ENCODE data around the gene AGGF1. TPM values are rescaled to one million over a fixed set of nuclear protein-coding genes. Genes with fewer than 3 reads are reported as not detected.

Gene AGGF1, protein sequence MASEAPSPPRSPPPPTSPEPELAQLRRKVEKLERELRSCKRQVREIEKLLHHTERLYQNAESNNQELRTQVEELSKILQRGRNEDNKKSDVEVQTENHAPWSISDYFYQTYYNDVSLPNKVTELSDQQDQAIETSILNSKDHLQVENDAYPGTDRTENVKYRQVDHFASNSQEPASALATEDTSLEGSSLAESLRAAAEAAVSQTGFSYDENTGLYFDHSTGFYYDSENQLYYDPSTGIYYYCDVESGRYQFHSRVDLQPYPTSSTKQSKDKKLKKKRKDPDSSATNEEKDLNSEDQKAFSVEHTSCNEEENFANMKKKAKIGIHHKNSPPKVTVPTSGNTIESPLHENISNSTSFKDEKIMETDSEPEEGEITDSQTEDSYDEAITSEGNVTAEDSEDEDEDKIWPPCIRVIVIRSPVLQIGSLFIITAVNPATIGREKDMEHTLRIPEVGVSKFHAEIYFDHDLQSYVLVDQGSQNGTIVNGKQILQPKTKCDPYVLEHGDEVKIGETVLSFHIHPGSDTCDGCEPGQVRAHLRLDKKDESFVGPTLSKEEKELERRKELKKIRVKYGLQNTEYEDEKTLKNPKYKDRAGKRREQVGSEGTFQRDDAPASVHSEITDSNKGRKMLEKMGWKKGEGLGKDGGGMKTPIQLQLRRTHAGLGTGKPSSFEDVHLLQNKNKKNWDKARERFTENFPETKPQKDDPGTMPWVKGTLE
- total RNA-seq (2022; extraction: Qiagen RNA extraction; ENCODE audit: low read depth), result 8.5 to 15.9 TPM (median 14.5 TPM) in 5 replicates

DNA sequence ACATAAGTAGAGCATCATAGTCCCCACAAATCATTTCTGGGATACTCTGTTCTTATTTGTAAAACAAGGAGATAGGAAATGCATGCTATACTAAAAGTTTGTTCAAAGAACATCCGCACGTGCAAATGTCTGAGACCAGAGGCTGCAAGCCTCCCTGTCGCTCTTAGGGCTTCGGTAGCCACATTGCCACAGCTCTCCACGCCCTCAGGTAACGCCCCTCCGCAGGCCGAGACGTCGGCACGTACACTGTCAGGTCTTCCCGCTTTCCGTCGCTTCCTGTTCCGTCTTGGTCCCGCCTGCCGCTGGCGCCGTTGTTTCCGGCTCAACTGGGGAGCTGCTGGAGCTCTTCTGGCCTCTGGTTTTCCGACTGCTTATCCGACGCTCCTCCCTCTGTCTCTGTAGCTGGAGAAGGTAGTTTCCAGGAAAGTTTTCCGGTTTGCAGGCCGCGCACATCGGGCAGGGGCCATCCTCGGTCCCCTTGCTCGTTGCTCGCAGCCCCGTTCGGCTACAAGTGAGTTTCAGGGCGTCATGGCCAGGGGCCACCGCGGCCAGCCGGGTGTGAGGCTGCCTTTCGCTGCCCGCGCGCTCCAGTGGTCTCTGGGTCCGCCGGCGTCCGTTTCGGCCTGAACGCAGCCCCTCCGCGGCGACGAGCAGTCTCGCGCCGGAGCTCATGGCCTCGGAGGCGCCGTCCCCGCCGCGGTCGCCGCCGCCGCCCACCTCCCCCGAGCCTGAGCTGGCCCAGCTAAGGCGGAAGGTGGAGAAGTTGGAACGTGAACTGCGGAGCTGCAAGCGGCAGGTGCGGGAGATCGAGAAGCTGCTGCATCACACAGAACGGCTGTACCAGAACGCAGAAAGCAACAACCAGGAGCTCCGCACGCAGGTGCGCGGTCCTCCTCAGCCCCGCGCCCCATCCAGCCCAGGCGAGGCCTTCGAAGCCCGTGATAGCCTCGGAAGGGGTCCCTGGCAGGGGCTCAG is at the start of gene AGGF1:
AGGF1 (plus strand) TSS at position 308 of the 975 bp plus-strand sequence; CDS start at position 671, 363 bp downstream.

DNA sequence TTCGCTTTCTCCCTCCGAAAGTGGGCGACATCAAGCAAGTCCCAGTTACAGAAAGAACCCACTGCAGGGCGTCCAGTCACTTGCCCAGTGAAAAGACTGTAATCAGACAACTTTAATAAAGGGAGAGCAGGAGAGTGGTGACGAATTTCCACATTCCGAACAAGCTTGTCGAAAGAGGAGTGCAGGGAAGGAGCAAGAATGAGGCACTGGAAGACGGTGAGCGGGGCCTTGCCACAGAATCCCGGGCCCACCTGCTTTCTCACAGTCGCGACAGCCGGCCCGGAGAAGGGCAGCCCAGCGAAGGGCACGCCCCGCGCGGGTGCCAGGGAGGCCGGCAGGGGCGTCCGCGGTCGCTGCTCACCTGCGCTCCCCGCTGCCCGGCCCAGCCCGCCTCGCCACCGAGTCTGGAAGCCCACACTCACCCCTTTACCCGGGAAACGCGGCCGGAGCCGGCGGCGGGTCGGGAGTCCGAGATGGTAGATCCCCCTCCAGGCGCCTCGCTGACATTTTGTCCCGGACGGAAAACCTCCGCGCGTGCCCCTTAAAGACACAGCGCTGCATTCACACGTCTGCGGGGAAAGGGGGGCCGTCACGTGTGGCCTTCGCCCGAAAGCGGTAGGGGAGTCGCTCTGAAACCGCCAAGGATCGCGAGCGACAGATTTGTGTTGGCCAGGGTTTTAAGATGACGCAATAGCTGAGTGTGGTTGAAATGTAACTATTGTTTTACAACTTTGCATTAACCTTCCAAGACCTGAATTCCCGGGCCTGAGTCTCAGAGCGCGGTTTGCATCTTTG is 56.7 kb downstream of the AGGF1 start, which contains the start of gene ZBED3:
ZBED3 (minus strand) TSS at position 597 of the 795 bp plus-strand sequence. CDS start 9,407 bp downstream, outside the sequence.

Other genes with a start within 250 kb of the AGGF1 start
- gene F2RL1, start 211.4 kb upstream of the AGGF1 start, total RNA-seq (2022; extraction: Qiagen RNA extraction; ENCODE audit: low read depth), result 235 to 317 TPM (median 280 TPM) in 5 replicates
- gene S100Z, start 180.4 kb upstream of the AGGF1 start, total RNA-seq (2022; extraction: Qiagen RNA extraction; ENCODE audit: low read depth), result not detected in 5 replicates
- gene CRHBP, start 77.4 kb upstream of the AGGF1 start, total RNA-seq (2022; extraction: Qiagen RNA extraction; ENCODE audit: low read depth), result 0.05 to 0.42 TPM (median 0.21 TPM) in 3 of 5 replicates, not detected in the others
- gene ZBED3, start 56.9 kb downstream of the AGGF1 start, total RNA-seq (2022; extraction: Qiagen RNA extraction; ENCODE audit: low read depth), result 3.3 to 4.0 TPM (median 3.6 TPM) in 5 replicates
- gene PDE8B, start 180.3 kb downstream of the AGGF1 start, total RNA-seq (2022; extraction: Qiagen RNA extraction; ENCODE audit: low read depth), result 0.89 to 2.1 TPM (median 1.5 TPM) in 5 replicates

Data from A549 treated with RU486 at 1 μM for 4 hours (cell line).